GM18505 (cell line): ENCODE measurements around the gene ATG16L2.
"Not testable (repeated sequence)": the region's sequence is repeated elsewhere in the genome, so short reads cannot be mapped to it uniquely, and the experiment has no call there.

ENCODE experiments used
- ATAC-seq: cut with Tn5 transposase; IDR thresholded peaks from one replicate; pipeline ENCODE4 v1.9.1; 2021; ENCODE audit not compliant: unreplicated experiment
- POLR2A ChIP-seq: IDR thresholded peaks from 4 replicates; pipeline ENCODE4 v1.6.1; 2011; ENCODE audit warnings: borderline replicate concordance; ENCODE audit not compliant: insufficient read depth, insufficient read length; ENCODE audit errors: extremely low read depth

ATG16L2 gene

DNA sequence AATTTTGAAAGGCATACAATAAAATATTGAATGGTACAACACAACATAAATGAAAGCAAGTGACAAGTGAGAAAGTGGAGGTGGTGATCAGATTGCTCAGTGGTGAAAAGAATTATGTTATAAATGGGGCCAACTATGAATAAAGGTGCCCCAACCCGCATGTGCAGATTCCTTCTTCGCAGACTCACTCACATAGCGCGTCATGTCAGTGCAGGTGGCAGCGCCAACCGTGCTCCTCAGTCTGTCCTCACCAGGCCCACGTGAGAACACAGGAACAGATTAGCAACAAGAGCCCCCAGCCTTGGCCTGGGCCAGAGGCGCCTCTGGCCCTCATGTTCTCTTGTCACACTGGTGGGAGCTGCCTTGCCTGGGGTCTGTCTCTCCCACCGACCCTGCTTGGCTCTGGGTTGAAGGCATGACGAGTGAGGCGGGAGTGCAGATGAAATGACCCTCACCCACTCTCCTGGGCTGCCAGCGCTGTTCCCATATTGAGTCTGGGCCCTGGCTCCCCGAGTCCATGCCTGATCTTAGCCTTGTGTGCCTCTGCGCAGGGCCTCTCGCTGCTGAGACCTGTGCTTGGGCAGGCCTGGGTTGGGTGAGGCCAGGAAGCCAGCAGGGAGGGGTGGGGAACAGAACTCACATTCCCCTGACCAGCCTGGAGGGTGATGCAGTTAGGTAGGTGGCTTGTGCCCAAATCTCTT lies 6.4 kb downstream of the ATG16L2 start:
- no peak for ATAC-seq
- TF ChIP-seq POLR2A, result peak; percentile 6

DNA sequence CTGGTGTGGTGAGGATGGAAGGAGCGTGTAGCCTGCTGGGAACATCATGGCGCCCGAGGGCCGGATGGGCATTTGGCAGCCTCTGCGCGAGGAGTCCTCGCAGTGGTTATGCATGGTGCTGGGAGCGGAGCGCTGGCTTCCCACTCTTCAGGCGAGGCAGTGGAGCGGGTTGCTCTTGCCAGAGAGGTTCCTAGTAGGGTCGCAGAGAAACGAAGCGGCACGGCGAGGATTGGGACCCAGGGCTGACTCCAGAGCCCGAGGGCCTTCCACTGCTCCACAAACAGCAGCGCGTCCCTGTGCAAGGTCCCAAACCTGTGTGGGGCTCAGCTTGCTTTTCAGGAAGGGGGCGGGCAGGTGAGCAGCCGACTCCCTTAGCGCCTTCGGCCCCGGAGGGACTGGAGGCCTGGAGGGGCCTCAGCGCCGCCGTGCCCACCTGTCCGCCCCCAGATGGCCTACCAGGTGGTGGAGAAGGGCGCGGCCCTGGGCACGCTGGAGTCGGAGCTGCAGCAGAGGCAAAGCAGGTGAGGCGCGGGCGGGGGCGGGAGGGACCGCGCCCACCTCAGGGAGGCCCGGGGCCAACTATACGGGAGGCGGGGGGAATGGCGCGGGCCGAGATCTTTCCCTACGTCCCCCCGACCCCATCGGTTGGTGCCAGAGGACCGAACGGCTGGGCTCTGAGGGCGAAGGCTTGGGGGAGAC lies 7.2 kb downstream of the ATG16L2 start:
- no peak for ATAC-seq
- TF ChIP-seq POLR2A, result no peak

GRCh38 chr11:72821920-72822799 lies 7.9 kb downstream of the ATG16L2 start:
- peak; percentile 69 for ATAC-seq
- TF ChIP-seq POLR2A, result peak; percentile 57

GRCh38 chr11:72823105-72823804 lies 9.0 kb downstream of the ATG16L2 start:
- peak; percentile 61 for TF ChIP-seq POLR2A
- no peak for ATAC-seq

DNA sequence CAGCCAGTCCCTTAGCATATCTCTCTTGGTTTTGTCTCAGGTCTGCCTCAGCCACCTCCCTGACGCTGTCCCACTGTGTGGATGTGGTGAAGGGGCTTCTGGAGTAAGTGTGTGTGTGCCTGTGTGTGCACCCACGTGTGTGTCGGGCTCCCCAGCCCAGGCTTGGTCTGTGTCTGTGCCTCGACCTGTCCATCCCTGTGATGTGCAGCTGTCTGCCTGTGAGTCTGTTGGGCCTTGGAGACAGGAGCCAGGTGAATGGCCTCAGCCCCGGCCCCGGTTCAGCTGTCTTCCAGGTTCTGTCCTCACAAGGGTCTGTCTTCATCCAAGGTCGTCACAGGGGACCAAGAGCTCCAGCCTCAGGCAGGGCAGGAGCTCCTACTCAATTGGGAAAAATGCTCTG lies 9.8 kb downstream of the ATG16L2 start:
- no peak for ATAC-seq
- no peak for TF ChIP-seq POLR2A

DNA sequence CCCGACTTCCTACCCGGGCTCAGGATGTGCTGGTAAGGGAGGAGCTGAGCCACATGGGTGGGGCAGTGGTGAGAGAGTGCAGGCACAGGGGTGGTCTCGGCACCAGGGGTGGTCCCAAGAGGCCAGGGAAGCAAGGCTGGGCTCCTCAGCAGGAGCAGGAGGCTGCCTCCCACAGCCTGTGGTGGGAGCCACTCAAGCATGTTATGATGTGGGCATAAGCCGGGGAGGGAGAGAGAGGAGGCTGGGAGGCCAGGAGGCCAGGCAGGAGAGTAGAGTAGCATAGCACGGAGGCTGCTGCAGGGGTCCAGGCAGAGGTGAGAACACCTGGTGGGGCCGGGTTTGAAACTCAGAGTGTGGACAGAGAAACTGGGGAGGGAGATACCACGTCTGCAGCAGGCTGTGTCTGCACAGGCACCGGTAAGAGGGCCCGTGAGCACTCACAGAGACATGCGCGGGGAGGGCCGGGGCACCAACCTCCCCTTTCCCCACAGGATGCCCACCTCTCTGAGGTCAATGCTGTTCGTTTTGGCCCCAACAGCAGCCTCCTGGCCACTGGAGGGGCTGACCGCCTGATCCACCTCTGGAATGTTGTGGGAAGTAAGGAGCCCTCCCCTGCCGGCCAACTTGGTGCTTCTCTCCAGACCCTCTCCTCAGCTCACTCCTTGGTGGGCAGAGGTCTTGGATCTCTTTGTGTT lies 10.7 kb downstream of the ATG16L2 start:
- ATAC-seq, result no peak
- no peak for TF ChIP-seq POLR2A

- no peak for ATAC-seq
- TF ChIP-seq POLR2A, result no peak
Measured at GRCh38 chr11:72825661-72826060, 11.4 kb downstream of the ATG16L2 start.

- no peak for ATAC-seq
- peak; percentile 35 for TF ChIP-seq POLR2A
Measured at GRCh38 chr11:72826191-72826941, 12.2 kb downstream of the ATG16L2 start.

- no peak for ATAC-seq
- TF ChIP-seq POLR2A, result no peak
Measured at GRCh38 chr11:72826942-72827480, 12.8 kb downstream of the ATG16L2 start.

- not testable (repeated sequence) for ATAC-seq
Measured at GRCh38 chr11:72827656-72828055, 13.4 kb downstream of the ATG16L2 start.

DNA sequence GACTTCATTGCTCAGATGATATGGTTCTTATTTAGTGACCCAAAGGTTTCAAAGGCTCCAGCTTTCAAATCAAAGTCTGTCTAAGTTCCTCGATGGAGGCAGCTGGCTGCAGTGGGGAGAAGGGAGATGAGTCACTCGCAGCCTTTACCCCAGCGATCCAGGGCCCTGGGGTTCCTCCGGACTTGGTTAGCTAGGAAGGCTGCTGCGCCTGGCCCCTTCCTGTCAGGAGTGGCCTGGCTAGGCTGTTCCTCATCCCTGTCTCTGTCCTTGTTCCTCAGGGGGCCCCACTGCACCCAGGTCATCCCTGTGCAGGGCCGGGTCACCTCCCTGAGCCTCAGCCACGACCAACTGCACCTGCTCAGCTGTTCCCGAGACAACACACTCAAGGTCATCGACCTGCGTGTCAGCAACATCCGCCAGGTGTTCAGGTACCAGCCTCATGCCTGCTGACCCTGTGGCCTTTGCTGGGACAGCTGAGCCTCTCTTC lies 13.9 kb downstream of the ATG16L2 start:
- TF ChIP-seq POLR2A, result peak; percentile 19
- ATAC-seq, result no peak
